Urinary bladder (tissue), 2 donors: ENCODE results near the gene NEAT1. TPM values are rescaled to one million over a fixed set of nuclear protein-coding genes. Genes with fewer than 3 reads are reported as not detected.

Experiments
- polyA plus RNA-seq: library from polyadenylated mRNA; stranded (reverse); fragments of 200-250 nt; gene quantifications from one replicate; pipeline ENCODE4 v1.2.3, GENCODE V29; 2013
- small RNA-seq: library from RNA; depleted of rRNA; stranded (forward); fragments of <200 nt; gene quantifications from one replicate; pipeline ENCODE3, GENCODE V24; 2014
- total RNA-seq: library from RNA; depleted of rRNA; stranded (reverse); fragments of >200 nt; gene quantifications from one replicate; pipeline ENCODE4 v1.2.3, GENCODE V29; 2014
- donor health status: healthy.

Gene NEAT1
- total and polyA plus RNA-seq, 2 donors: 104 to 450 TPM

Small RNA genes within 50 kb of the gene (small RNA-seq; reads per million reads assigned to genes)
- not detected for gene RF01684

Other genes with a start within 250 kb of the NEAT1 start
- gene CAPN1, start 240.9 kb upstream of the NEAT1 start, total RNA-seq: 94.3 TPM
- gene CAPN1, start 240.9 kb upstream of the NEAT1 start, polyA plus RNA-seq: 123 TPM
- 10.3 TPM for gene POLA2, start 160.8 kb upstream of the NEAT1 start, total RNA-seq
- gene POLA2, start 160.8 kb upstream of the NEAT1 start, polyA plus RNA-seq: 10.7 TPM
- 17.6 TPM for gene CDC42EP2, start 107.9 kb upstream of the NEAT1 start, total RNA-seq
- 30.1 TPM for gene CDC42EP2, start 107.9 kb upstream of the NEAT1 start, polyA plus RNA-seq
- gene DPF2, start 88.9 kb upstream of the NEAT1 start, total RNA-seq: 29.3 TPM
- gene DPF2, start 88.9 kb upstream of the NEAT1 start, polyA plus RNA-seq: 55.2 TPM
- 0.11 TPM for gene TIGD3, start 68.0 kb upstream of the NEAT1 start, total RNA-seq
- 0.16 TPM for gene TIGD3, start 68.0 kb upstream of the NEAT1 start, polyA plus RNA-seq
- 5.0 TPM for gene SLC25A45, start 40.2 kb upstream of the NEAT1 start, total RNA-seq
- 4.3 TPM for gene SLC25A45, start 40.2 kb upstream of the NEAT1 start, polyA plus RNA-seq
- gene FRMD8, start 36.2 kb upstream of the NEAT1 start, total RNA-seq: 17.3 TPM
- 26.3 TPM for gene FRMD8, start 36.2 kb upstream of the NEAT1 start, polyA plus RNA-seq
- 27,753 TPM for gene MALAT1, start 76.2 kb downstream of the NEAT1 start, total RNA-seq
- gene MALAT1, start 76.2 kb downstream of the NEAT1 start, polyA plus RNA-seq: 141 TPM
- 43.4 TPM for gene SCYL1, start 102.3 kb downstream of the NEAT1 start, total RNA-seq
- 82.0 TPM for gene SCYL1, start 102.3 kb downstream of the NEAT1 start, polyA plus RNA-seq
- gene LTBP3, start 135.6 kb downstream of the NEAT1 start, total RNA-seq: 58.5 TPM
- 145 TPM for gene LTBP3, start 135.6 kb downstream of the NEAT1 start, polyA plus RNA-seq
- 14.6 TPM for gene ZNRD2, start 147.7 kb downstream of the NEAT1 start, total RNA-seq
- 94.9 TPM for gene ZNRD2, start 147.7 kb downstream of the NEAT1 start, polyA plus RNA-seq
- gene FAM89B, start 149.7 kb downstream of the NEAT1 start, total RNA-seq: 10.9 TPM
- 82.7 TPM for gene FAM89B, start 149.7 kb downstream of the NEAT1 start, polyA plus RNA-seq
- 45.9 TPM for gene EHBP1L1, start 153.3 kb downstream of the NEAT1 start, total RNA-seq
- 178 TPM for gene EHBP1L1, start 153.3 kb downstream of the NEAT1 start, polyA plus RNA-seq
- gene KCNK7, start 173.0 kb downstream of the NEAT1 start, total RNA-seq: 0.63 TPM
- gene KCNK7, start 173.0 kb downstream of the NEAT1 start, polyA plus RNA-seq: 1.2 TPM
- 20.6 TPM for gene MAP3K11, start 191.4 kb downstream of the NEAT1 start, total RNA-seq
- gene MAP3K11, start 191.4 kb downstream of the NEAT1 start, polyA plus RNA-seq: 39.7 TPM
- gene PCNX3, start 193.0 kb downstream of the NEAT1 start, total RNA-seq: 8.3 TPM
- 25.3 TPM for gene PCNX3, start 193.0 kb downstream of the NEAT1 start, polyA plus RNA-seq
- 16.0 TPM for gene SIPA1, start 215.3 kb downstream of the NEAT1 start, total RNA-seq
- gene SIPA1, start 215.3 kb downstream of the NEAT1 start, polyA plus RNA-seq: 54.0 TPM
- 18.5 TPM for gene RELA, start 240.1 kb downstream of the NEAT1 start, total RNA-seq
- gene RELA, start 240.1 kb downstream of the NEAT1 start, polyA plus RNA-seq: 80.8 TPM